Measurements from ENCODE around the gene OTX1. TPM values are rescaled to one million over a fixed set of nuclear protein-coding genes. Genes with fewer than 3 reads are reported as not detected.

OTX1 gene
- 1.8 to 4.3 TPM (median 3.8 TPM) in 5 replicates for total RNA-seq (2022; extraction: Qiagen RNA extraction; ENCODE audit: low read depth)

GRCh38 chr2:63050334-63051041 lies at the start of gene OTX1:
Gene OTX1 (plus strand): TSS chr2:63050830. CDS start chr2:63052991, 2,161 bp downstream.

Measured in A549 treated with GW870086 at 1 μM for 4 hours (cell line).